ENCODE measurements around the gene NUDT7.
A peak's percentile ranks its signal among the peaks of the same experiment; 100 is the strongest.

The NUDT7 gene

DNA sequence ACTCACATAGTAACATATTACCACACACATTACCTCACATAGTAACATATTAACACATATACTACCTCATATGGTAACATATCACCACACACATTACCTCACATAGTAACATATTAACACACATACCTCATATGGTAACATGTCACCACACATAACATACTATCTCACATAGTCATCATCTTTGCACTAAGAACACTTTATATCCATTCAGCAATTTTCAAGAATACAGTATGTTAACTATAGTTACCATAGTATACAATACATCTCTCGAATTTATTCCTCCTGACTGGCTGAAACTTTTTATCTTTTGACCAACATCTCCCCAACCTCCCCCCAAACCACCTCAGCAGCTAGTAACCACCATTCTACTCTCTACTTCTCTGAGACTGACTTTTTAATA, 7.6 kb downstream of the NUDT7 start:
- DNase-seq, result no peak

DNA sequence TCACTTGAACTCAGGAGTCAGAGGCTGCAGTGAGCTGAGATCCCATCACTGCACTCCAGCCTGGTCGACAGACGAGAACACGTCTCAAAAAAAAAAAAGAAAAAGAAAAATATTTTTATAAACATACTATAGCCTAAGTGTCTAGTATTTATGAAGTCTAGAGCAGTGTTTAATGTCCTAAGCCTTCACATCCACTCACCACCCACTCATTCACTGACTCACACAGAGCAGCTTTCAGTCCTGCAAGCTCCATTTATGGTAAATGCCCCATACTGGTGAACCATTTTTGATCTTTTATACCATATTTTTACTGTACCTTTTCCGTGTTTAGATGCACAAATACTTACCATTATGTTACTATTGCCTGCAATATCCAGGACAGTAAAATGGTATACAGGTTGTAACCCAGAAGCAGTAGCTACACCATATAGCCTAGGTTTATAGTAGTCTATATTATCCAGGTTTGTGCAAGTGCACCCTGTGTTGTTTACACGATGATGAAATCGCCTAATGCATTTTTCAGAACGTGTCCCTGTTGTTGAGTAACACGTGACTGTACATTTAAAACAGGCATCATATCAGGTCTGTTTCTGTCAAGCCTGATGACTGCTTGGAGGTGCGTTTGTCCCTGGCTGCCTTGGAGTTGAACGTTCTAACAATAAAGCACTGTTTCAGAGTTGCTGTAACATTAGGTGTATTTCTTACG, 10.1 kb downstream of the NUDT7 start:
- peak; percentile 31 for DNase-seq

DNA sequence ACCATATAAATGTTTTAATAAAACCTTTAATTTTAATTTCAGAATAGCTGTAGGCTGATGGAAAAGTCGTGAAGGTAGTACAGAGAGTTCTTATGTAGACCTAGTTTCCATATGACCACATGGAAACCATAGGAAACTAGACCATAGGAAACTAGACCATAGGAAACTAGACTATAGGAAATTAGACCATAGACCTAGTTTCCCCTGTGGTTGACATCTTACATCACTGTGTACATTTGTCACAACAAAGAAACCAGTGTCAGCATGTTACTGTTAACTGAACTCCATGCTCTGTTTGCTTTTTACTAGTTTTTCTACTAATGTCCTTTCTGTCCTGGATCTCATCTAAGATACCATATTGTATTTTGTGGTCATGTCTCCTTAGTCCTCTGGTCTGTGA, 14.6 kb downstream of the NUDT7 start:
- DNase-seq, result no peak

DNA sequence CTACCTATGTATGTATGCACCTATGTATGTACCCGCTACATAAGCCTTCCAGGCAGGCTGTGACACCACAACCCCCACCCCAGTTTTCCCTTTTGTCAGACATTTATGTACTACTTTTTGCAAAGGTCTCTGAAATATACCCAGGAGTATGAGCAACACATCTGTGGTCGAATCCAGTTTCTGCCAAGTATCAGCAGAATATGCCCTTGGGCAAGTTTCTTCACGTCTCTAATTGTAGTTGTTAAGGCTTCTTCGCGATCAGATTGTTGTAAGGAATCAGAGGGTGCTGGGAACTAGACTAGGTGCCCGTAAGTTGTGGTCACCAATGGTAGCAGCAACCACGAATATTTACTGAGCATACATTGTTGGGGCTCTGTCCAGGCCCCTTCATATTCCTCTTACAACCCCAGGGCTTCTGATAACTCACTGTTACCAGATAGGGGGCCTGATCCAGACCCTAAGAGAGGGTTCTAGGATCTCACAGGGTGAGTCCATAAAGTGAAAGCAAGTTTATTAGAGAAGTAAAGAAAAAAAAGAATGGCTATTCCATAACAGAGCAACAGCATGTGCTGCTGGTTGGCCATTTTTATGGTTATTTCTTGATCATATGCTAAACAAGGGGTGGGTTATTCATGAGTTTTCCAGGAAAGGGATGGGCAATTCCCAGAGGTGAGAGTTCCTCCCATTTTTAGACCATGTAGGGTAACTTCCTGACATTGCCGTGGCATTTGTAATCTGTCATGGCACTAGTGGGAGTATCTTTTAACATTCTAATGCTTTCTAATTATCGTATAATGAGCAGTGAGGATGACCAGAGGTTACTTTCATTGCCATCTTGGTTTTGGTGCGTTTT, 16.6 kb downstream of the NUDT7 start:
- no peak for DNase-seq

DNA sequence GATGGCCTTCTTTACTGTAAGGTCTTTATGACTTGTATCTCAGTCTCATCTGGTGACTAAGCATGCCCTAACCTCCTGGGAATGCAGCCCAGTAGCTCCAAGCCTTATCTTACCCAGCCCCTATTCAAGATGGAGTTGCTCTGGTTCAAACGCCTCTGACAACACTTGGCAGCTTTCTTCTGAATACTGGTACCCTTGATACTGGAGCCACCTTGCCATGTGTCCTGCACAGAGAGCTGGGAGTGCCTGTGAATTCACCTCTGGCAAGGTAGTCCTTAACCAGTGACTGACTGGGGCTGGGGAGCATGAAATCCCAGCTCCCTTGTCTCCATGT, 17.2 kb downstream of the NUDT7 start:
- DNase-seq, result peak; percentile 30

DNA sequence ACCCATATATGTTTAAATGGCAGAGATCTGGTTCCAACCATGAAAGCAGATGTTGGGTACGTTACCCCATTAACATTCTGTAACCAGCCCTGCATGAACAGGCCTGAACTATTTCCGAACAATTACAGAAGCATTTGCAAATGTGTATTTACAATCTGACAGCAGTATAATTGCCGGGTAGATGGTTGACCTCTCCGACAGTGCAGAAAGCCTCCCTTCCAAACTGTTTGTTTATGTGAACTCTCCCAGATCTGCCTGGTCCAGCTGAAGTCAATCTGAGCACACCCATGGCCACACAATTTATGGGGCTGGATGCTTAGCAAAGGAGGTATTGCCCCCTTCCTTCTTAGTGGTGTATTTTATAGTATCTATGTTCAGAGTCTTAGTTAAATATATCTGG, 21.8 kb downstream of the NUDT7 start:
- no peak for DNase-seq

DNA sequence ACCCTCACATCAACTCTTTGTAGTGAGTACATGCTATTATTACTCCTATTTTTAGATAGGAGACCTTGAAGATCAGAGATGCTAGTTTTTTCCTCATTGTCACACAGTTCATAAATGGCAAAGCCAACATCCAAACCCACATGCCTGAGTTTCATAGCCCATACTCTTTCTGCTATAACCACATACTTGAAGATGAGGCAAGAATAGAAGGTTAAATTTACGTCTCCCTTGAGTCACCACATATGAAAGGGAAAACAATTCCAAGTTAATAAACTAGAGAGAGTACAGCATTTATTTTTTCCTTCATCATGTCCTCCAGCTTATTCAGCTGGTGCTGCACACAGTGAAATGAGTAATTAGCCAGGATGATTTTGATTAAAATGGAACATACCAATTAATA, 23.7 kb downstream of the NUDT7 start:
- no peak for DNase-seq

DNA sequence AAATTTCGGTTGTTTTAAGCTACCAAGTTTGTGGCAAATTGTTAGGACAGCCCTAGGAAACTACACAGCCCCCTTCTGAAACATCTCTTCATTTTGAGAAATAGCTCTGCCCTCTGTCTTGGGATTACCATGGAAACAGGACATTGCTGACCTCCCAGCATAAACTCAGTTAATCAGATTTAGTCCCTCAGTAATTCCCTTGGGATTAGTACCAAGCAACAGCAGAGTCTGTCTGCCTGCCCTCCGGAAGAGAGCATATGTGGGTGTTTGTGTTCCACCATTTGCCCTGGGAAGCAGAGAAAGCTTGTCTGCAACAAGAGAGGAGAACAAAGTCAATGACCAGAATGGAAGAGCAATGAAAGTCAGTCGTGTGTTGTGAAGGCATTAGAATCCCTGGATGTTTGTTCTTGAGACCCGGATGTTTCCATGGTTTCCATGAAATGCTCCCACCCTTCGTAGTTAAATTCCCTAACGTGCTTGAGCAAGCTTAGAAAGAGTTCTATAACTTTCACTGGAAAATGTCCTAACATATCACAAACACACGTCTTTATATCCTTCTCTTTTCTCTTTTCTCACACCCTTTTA, 26.2 kb downstream of the NUDT7 start:
- DNase-seq, result no peak

DNA sequence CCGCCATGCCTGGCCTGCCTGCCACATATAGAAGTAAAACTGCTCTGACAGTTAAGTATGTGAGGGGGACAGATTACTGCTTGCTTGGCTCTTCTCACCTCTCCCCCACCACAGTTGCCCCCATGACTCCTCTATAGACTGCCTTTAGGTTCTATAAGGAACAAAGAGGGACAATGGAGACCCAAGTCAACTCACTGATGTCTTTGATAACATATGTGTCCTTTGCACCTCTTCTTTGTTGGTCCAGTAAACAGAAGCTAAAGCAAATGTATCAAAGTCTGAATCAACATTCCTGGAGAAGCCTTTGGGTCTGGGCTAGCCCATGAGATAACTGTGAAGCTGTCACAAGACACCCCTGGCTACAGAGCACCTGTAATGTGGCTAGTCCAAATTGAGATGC, 27.1 kb downstream of the NUDT7 start:
- DNase-seq, result no peak

DNA sequence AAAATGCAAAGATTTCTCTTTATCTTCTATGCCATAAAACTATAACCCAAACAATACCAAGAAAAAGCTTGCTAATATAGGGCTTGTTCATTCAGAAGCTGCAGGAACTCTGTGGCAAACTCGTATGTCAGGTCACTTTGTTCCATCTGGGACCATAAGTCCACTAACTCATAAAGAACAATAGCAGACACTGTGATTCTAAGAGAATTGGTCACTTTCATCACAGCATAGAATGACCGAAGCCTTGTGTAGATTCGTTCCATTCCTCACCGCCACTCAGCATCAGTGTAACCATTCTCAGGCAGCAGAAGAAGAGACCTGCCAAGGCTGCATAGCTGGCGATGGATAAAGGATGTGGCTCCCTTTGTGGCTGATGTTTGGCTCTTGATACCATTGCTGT, 35.7 kb downstream of the NUDT7 start:
- DNase-seq, result no peak

DNA sequence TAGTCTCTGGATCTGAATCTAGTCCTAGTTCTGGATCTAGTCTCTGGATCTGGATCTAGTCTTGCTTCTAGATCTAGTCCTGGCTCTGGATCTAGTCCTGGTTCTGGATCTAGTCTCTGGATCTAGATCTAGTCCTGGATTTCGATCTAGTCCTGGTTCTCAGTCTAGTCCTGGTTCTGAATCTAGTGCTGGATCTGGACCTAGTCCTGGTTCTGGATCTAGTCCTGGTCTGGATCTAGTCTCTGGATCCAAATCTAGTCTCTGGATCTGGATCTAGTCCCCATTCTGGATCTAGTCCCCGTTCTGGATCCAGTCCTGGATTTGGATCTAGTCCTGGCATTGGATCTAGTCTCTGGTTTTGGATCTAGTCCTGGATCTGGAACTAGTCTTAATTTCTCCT, 36.2 kb downstream of the NUDT7 start:
- no peak for DNase-seq

DNA sequence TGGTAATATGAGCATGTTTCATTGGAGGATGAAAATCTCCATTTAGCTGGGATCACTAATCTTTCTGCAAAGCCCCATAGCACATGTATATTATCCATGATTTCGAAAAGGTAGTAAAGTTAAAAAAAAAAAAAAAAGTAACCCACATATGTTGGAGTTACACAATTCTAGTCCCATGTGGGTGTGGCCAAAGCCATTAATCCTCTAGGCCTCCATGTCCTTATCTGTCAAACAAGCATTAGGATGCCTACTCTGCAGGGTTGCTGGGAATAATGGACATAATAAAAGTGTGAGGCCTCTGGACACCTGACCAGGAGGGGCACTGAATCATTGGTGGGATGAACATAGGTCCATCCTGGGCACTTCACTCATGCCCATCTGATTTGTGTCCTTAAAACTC, 36.9 kb downstream of the NUDT7 start:
- DNase-seq, result no peak

DNA sequence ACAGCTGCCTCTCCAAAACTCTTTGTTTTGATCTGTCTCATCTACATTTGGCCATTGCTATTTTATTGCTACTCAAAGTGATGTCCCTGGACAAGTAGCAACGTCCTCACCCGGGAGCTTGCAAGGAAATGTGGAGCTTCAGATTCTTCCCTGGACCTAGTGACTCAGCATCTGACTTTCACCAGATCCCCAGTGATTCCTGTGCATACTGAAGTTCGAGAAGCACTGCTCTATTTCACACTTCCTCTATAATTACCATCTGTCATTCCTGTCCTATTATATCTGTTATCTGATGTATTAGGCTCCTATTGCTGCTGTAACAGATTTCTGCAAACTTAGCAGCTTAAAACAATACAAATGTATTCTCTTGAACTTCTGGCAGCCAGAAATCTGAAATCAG, 37.5 kb downstream of the NUDT7 start:
- no peak for DNase-seq

DNA sequence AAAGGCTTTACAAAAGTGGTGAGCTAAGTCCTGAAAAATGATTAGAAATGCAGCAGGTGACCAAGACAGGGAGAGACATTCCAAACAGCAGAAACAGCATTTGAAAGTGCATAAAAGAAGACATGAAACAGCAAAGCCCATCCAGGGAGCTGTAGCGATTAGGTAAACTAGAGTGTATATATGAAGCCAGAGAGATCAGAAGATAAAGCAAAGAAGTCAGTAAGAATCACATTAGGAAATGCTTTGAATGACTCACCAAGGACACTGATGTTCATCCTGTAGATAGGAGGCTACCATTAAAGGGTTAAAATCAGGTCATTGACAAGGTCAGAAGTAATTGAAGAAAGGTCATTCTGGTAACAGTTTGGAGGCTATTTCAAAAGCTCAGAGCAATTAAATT, 38.5 kb downstream of the NUDT7 start:
- DNase-seq, result no peak

DNA sequence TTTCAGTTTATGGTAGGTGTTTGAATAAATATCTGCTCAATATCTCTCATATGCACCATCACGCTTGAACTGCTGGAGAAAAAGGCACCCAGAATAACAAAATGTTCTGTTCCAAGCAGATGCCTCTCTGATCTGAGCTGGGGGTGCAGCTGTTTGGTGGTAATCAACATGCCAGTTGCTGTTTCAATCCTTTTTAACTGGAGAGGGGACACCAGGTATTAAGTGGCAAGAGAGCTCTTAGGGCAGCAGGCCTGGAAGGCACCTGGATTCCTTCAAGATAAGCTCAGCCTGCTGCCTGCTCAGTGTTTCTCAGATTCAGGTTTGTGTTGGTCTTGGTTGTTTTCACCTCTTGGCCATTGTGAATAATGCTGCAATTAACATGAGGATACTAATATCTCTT, 38.9 kb downstream of the NUDT7 start:
- no peak for DNase-seq

DNA sequence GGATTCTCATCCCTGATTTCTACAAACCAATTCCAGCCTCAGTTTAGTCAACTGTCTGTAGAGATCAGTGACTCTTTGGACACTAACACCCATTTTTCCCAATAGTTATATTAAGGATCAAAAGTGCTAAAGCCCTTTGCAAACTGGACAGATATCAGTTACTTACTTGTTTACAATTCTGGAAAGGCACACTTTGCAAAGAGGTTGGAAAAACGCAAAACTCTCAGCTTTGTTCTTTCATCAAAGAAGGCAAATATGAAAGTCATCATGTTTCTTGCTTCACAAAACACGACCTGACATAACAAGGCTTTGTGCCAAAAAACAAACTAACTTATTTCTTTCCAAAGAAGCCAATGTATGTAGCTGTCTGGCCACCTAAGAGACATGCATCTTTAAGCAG, 39.9 kb downstream of the NUDT7 start:
- DNase-seq, result no peak

DNA sequence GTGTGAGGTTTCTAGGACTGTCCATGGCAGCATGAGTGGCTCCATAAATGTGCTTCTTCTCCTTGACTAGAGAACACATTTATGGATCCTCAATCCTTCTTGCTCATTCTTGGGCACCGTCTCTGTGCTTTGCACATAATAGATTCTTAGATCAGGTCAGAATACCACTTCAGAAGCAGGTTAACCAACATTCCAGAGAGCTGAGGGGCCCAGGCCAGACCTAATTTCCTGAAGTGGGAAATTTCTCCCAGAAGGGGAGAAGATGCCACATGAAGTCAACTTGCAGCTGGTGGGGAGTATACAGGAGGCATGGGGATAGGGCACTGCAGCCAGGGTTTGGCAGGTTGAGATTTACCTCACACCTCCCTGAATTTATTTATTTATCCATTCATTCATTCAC, 41.7 kb downstream of the NUDT7 start:
- DNase-seq, result no peak

DNA sequence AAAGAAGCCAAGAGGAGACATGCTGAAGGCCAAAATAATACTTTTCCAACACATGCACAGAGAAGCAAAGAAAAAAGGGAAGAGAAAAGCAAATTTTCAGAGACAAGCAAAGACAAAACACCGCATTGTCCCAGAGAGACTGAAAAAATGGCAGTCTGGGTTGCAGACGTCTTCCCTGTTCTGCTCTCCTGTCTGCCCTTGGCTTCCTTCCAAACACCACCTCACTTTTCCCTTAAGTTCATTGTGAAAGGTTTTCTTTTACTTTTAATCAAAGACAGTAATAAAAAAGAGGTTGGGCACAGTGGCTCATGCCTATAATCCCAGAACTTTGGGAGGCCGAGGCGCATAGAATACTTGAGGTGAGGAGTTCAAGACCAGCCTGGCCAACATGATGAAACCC, 44.9 kb downstream of the NUDT7 start:
- DNase-seq, result no peak

DNA sequence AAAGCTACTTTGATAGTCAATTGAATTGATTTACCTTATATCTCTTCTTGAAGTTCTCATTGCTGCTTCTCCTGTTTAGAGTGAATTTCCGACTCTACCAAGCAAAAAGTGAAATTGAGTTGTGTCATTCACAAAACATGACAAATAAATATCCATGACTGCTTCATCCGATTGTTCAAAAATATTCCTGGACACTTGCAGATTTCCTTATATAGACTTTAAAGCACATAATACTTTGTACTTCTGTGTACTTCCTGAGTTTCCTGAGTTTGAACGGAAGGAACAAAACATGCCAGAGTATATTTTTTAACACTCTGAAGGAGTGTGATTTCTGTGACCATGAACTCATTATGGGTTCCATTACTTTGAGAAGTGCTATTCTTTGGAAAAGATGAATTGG, 45.5 kb downstream of the NUDT7 start:
- DNase-seq, result no peak

DNA sequence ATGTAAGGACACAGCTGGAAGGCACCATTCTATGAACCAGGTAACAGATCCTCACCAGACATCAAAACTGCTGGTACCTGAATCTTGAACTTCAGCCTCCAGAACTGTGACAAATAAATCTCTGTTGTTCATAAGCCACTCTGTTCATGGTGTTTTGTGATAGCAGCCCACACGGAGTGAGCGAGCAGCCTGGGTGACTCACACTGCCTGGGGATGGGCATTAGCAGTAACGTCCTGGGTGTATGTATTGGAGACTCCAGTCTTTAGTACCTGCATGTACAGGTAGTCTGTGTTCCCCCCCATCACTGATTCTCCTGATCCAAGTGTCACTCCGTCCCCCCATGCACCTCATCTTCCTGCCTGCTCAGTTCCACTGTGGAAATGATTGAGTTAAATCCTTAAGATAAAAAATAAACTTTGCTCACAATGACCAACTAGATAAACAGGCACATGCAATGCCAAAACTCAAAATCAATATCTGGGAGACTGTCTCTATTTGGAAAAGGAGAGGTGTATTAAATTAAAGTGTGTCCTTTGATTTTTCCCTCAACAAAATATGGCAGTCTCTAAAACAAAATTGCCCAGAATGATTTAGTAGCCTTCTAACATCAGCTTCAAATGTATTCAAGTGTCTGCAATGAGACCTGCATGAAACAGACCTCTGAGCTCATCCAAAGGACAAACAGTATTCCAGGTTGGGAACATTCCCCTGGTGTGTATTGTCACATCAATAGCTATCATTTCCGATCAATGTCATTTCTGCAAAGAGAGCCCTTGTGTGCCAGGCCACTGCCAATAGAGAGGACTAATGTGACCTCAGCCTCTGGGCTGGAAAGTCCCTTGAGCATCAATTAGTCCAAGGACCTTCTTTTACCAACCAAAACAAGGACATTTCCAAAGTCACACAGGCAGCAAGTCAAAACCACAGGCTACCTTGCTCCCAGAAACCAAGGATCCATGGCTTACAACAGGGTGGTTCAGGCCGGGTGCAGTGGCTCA, 53.9 kb downstream of the NUDT7 start:
- DNase-seq, result peak; percentile 8

DNA sequence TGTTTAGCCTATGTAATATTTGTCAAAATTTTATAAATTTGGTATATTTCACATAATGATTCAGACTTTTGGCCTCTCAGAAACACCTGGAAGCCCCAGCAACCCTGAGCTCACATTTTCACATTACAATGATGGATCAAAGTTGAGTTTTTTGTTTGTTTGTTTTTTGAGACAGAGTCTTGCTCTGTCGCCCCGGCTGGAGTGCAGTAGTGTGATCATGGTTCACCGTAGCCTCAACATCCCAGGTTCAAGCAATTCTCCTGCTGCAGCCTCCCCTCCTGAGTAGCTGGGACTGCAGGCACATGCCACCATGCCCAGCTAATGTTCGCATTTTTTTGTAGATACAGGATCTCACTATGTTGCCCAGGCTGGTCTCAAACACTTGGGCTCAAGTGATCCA, 55.4 kb downstream of the NUDT7 start:
- DNase-seq, result no peak

DNA sequence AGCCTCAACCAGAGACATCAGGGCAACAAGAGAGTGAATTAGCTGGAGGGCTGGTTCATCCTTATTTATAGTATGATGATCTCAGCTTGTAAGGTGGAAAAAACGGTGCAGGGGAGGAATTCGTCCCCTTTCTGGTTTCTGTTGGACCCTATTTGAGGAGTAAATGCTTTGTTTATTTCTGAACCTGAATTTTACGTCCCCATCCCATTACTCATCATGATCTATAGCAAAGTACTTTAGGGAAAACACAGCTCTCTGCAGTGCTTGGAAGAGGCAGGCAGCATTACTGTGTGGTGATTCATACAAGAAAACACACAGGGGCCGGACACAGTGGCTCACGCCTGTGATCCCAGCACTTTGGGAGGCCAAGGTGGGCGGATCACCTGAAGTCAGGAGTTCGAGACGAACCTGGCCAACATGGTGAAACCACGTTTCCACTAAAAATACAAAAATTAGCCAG, 58.1 kb downstream of the NUDT7 start:
- peak; percentile 80 for DNase-seq

DNA sequence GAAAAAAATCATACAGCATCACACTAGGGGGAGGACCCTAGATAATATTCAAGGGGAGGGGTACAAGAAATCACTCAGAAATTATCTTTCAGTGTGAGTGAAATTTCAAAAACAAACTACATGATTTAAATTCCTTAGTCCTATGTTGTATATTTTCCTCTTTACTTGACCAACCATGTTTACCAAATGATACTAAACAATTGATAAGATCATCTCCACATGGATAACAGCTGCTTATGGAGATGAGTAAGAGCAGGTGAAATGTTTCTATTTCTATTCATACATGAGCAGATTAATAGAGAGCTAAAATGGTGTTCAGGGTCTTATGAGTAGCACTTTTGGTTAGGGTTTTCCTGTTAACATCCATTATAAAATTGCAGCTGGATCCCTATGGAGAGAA, 58.8 kb downstream of the NUDT7 start:
- no peak for DNase-seq

All from EL (cell line).